Tibial nerve (tissue), 4 donors: Measurements from ENCODE around the gene MYBBP1A. TPM values are rescaled to one million over a fixed set of nuclear protein-coding genes. Genes with fewer than 3 reads are reported as not detected.
"Not testable (repeated sequence)": the region's sequence is repeated elsewhere in the genome, so short reads cannot be mapped to it uniquely, and the experiment has no call there.

ENCODE experiments used
- DNase-seq, 2 donors: peaks; one replicate each; pipeline ENCODE4 v3.0.0-alpha.2; 2019; ENCODE audit warnings: low spot score in 2 of 2
- H3K27ac ChIP-seq, 4 donors: fragments of 200-600 bp; sonication (generic) in 3 of 4; one replicate each; pipeline ENCODE4 v1.5.1; 2017 to 2019; ENCODE audit warnings: mild to moderate bottlenecking in 1 of 4
- H3K27me3 ChIP-seq, 2 donors: fragments of 200-600 bp; sonication (generic) in 1 of 2; one replicate each; pipeline versions ENCODE4 v1.5.1 to v1.6.0; 2017 to 2019
- H3K36me3 ChIP-seq, 3 donors: fragments of 200-600 bp; sonication (generic); one replicate each; pipeline ENCODE4 v1.5.1; 2018 to 2019
- H3K4me1 ChIP-seq, 4 donors: fragments of 200-600 bp; sonication (generic) in 3 of 4; one replicate each; pipeline ENCODE4 v1.5.1; 2017 to 2019
- H3K4me3 ChIP-seq, 4 donors: fragments of 200-600 bp; sonication (generic) in 3 of 4; one replicate each; pipeline ENCODE4 v1.5.1; 2017 to 2019; ENCODE audit warnings: mild to moderate bottlenecking in 1 of 4, moderate library complexity in 1 of 4
- H3K9me3 ChIP-seq, 4 donors: fragments of 200-600 bp; sonication (generic) in 3 of 4; one replicate each; pipeline ENCODE4 v1.5.1; 2017 to 2019
- CTCF ChIP-seq, 5 experiments: fragments of 200-600 bp in 3 of 5; fragments of 450-650 bp in 2 of 5; sonication (generic) in 3 of 5; IDR thresholded peaks; one replicate each; pipeline ENCODE4 v1.5.1; 2016 to 2019; ENCODE audit warnings: antibody characterized with exemption in 5 of 5, mild to moderate bottlenecking in 3 of 5, moderate library complexity in 2 of 5
- EP300 ChIP-seq, 2 donors: sonication (generic); formaldehyde crosslinking; IDR thresholded peaks; one replicate each; pipeline ENCODE4 v1.6.1; 2017; ENCODE audit warnings: antibody characterized with exemption in 2 of 2, mild to moderate bottlenecking in 1 of 2
- POLR2A ChIP-seq, 2 donors: fragments of 450-650 bp; IDR thresholded peaks; one replicate each; pipeline ENCODE4 v1.6.1; 2017; ENCODE audit warnings: antibody characterized with exemption in 2 of 2, mild to moderate bottlenecking in 2 of 2, moderate library complexity in 2 of 2
- WGBS, 2 donors: methylation state at CpG; one replicate each; pipeline ENCODE4 v1.1.5; 2018; 5-methylcytosine and 5-hydroxymethylcytosine counted together
- total RNA-seq, 4 donors: library from RNA; depleted of rRNA; stranded (reverse); fragments of >200 nt; gene quantifications; one replicate each; pipeline ENCODE4 v1.1.0, GENCODE V29; 2016

MYBBP1A gene
- total RNA-seq, 4 donors from 2014 or later: 53.8 to 119 (median 54.4) TPM

- DNase-seq: no peak
- Histone ChIP-seq H3K27me3 (peaks cover 0 to 2% of the 10 kb centered on the region in 2 donors), H3K4me1 (peaks cover 0 to 11% (median 2%) of the 10 kb centered on the region in 4 donors), H3K27ac (no peak overlapping the region), H3K36me3 (no peaks in the 10 kb centered on the region), H3K9me3 (no peaks in the 10 kb centered on the region), H3K4me3 (no peak overlapping the region)
- TF ChIP-seq CTCF (IDR thresholded peaks at IDR 0.05): no peak
- TF ChIP-seq EP300 (IDR thresholded peaks at IDR 0.05): no peak
- TF ChIP-seq POLR2A (IDR thresholded peaks at IDR 0.05): no peak
- WGBS, 2 donors: 48 to 69% methylated on average over 4 to 9 of the region's 10 CpGs
These were observed 35.8 kb upstream of the MYBBP1A start for GRCh38 chr17:4590981-4591453.

GRCh38 chr17:4590042-4590441 lies 34.9 kb upstream of the MYBBP1A start:
- not testable (repeated sequence) for H3K9me3 ChIP-seq, DNase-seq, H3K4me1 ChIP-seq, H3K27ac ChIP-seq, H3K36me3 ChIP-seq, H3K4me3 ChIP-seq
- H3K27me3 ChIP-seq: peaks cover 0 to 11% of the 10 kb centered on the region in 2 donors
- 73 to 77% methylated on average over 11 of the region's 11 CpGs for WGBS, 2 donors

GRCh38 chr17:4588898-4589625 lies 33.9 kb upstream of the MYBBP1A start:
- no peaks in the 10 kb centered on the region for H3K36me3 ChIP-seq
- DNase-seq: no peak
- no peaks in the 10 kb centered on the region for H3K9me3 ChIP-seq
- H3K4me1 ChIP-seq: peaks cover 0 to 10% (median 4%) of the 10 kb centered on the region in 4 donors
- H3K4me3 ChIP-seq: no peak overlapping the region
- H3K27me3 ChIP-seq: peaks cover 0 to 17% of the 10 kb centered on the region in 2 donors
- 63 to 75% methylated on average over 14 to 22 of the region's 22 CpGs for WGBS, 2 donors
- H3K27ac ChIP-seq: peak overlapping the region in 1 of 4 donors; percentile 31
- no peak for TF ChIP-seq CTCF (IDR thresholded peaks at IDR 0.05)
- TF ChIP-seq POLR2A (IDR thresholded peaks at IDR 0.05): no peak
- TF ChIP-seq EP300 (IDR thresholded peaks at IDR 0.05): no peak

GRCh38 chr17:4588391-4588790 lies 33.2 kb upstream of the MYBBP1A start:
- Histone ChIP-seq H3K27ac (peak overlapping the region in 1 of 4 donors; percentile 66), H3K4me1 (peaks cover 0 to 15% (median 6%) of the 10 kb centered on the region in 4 donors), H3K36me3 (no peaks in the 10 kb centered on the region), H3K4me3 (no peak overlapping the region), H3K9me3 (no peaks in the 10 kb centered on the region), H3K27me3 (peaks cover 0 to 24% of the 10 kb centered on the region in 2 donors)
- WGBS, 2 donors: 62 to 78% methylated on average over 4 to 11 of the region's 11 CpGs
- no peak for DNase-seq
- TF ChIP-seq POLR2A (IDR thresholded peaks at IDR 0.05): no peak
- no peak for TF ChIP-seq CTCF (IDR thresholded peaks at IDR 0.05)
- TF ChIP-seq EP300 (IDR thresholded peaks at IDR 0.05): no peak

- Histone ChIP-seq H3K36me3 (no peaks in the 10 kb centered on the region), H3K4me1 (peaks cover 0 to 15% (median 6%) of the 10 kb centered on the region in 4 donors), H3K27me3 (peaks cover 0 to 30% of the 10 kb centered on the region in 2 donors), H3K9me3 (no peaks in the 10 kb centered on the region), H3K4me3 (no peak overlapping the region), H3K27ac (peak overlapping the region in 2 of 4 donors; percentile 3 to 66)
- TF ChIP-seq EP300 (IDR thresholded peaks at IDR 0.05) (no peak), POLR2A (IDR thresholded peaks at IDR 0.05) (no peak), CTCF (IDR thresholded peaks at IDR 0.05) (no peak)
- no peak for DNase-seq
- WGBS, 2 donors: 65 to 70% methylated on average over 9 of the region's 9 CpGs
These were observed 32.6 kb upstream of the MYBBP1A start for GRCh38 chr17:4587803-4588202.
